ENCODE data around the gene MYH4.

The MYH4 gene

GRCh38 chr17:10458701-10459100, 10.7 kb downstream of the MYH4 start:
- no peaks in the 10 kb centered on the region for H3K9me3 ChIP-seq (ENCODE audit: control insufficient read depth, insufficient read depth, low read length)
- no peak overlapping the region for H3K27ac ChIP-seq (ENCODE audit: low read depth, low read length)
- TF ChIP-seq, protein P1, sequence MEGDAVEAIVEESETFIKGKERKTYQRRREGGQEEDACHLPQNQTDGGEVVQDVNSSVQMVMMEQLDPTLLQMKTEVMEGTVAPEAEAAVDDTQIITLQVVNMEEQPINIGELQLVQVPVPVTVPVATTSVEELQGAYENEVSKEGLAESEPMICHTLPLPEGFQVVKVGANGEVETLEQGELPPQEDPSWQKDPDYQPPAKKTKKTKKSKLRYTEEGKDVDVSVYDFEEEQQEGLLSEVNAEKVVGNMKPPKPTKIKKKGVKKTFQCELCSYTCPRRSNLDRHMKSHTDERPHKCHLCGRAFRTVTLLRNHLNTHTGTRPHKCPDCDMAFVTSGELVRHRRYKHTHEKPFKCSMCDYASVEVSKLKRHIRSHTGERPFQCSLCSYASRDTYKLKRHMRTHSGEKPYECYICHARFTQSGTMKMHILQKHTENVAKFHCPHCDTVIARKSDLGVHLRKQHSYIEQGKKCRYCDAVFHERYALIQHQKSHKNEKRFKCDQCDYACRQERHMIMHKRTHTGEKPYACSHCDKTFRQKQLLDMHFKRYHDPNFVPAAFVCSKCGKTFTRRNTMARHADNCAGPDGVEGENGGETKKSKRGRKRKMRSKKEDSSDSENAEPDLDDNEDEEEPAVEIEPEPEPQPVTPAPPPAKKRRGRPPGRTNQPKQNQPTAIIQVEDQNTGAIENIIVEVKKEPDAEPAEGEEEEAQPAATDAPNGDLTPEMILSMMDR (IDR thresholded peaks at IDR 0.05; ENCODE audit: low read depth, low read length, poor library complexity, severe bottlenecking) = no peak
- no peaks in the 10 kb centered on the region for H3K4me1 ChIP-seq (ENCODE audit: control insufficient read depth, low read length)
- no peaks in the 10 kb centered on the region for H3K27me3 ChIP-seq (ENCODE audit: control insufficient read depth, low read length)
- H3K36me3 ChIP-seq (ENCODE audit: control insufficient read depth, low read length) = no peaks in the 10 kb centered on the region
- no peak overlapping the region for H3K4me2 ChIP-seq (ENCODE audit: low read length)
- H4K20me1 ChIP-seq (ENCODE audit: control insufficient read depth, insufficient read depth, low read depth, low read length) = no peaks in the 10 kb centered on the region
- H3F3A ChIP-seq (ENCODE audit: control insufficient read depth, insufficient read depth) = no peaks in the 10 kb centered on the region
- no peaks in the 10 kb centered on the region for H3K9me2 ChIP-seq (replicated peaks; ENCODE audit: control insufficient read depth, low read length)
- H3K4me3 ChIP-seq (ENCODE audit: low read length) = no peak overlapping the region
- H3K79me2 ChIP-seq (ENCODE audit: control insufficient read depth, low read length) = no peaks in the 10 kb centered on the region

DNA sequence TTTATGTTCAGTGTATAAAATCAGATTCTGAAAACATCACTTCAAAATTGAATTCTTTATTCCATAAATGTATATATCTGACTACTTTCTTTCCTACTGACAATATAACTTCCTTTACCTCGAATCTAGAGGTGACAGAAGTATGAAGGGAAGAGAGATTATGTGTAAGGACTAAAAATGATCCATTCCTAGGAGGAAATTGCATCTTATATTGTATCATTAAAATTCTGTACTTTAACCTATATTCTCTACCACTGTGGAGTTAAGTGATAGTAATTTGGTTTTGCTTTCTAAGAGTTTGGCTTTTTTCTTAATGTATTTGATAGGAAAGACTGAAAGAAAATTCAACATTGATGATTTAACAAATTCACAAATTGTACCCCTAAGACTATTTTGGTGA, 11.4 kb downstream of the MYH4 start:
- TF ChIP-seq EZH2phosphoT487 (IDR thresholded peaks at IDR 0.05; ENCODE audit: borderline replicate concordance, low read length) = no peak
- TF ChIP-seq, protein P1 (IDR thresholded peaks at IDR 0.05; ENCODE audit: low read depth, low read length, poor library complexity, severe bottlenecking) = no peak
- H3K4me2 ChIP-seq (ENCODE audit: low read length) = no peak overlapping the region
- H3K36me3 ChIP-seq (ENCODE audit: control insufficient read depth, low read length) = no peaks in the 10 kb centered on the region
- no peaks in the 10 kb centered on the region for H3F3A ChIP-seq (ENCODE audit: control insufficient read depth, insufficient read depth)
- no peaks in the 10 kb centered on the region for H3K9me3 ChIP-seq (ENCODE audit: control insufficient read depth, insufficient read depth, low read length)
- no peaks in the 10 kb centered on the region for H3K9me2 ChIP-seq (replicated peaks; ENCODE audit: control insufficient read depth, low read length)
- H4K20me1 ChIP-seq (ENCODE audit: control insufficient read depth, insufficient read depth, low read depth, low read length) = no peaks in the 10 kb centered on the region
- H3K27ac ChIP-seq (ENCODE audit: low read depth, low read length) = no peak overlapping the region
- H3K27me3 ChIP-seq (ENCODE audit: control insufficient read depth, low read length) = no peaks in the 10 kb centered on the region
- no peaks in the 10 kb centered on the region for H3K4me1 ChIP-seq (ENCODE audit: control insufficient read depth, low read length)
- no peaks in the 10 kb centered on the region for H3K79me2 ChIP-seq (ENCODE audit: control insufficient read depth, low read length)
- H3K4me3 ChIP-seq (ENCODE audit: low read length) = no peak overlapping the region

DNA sequence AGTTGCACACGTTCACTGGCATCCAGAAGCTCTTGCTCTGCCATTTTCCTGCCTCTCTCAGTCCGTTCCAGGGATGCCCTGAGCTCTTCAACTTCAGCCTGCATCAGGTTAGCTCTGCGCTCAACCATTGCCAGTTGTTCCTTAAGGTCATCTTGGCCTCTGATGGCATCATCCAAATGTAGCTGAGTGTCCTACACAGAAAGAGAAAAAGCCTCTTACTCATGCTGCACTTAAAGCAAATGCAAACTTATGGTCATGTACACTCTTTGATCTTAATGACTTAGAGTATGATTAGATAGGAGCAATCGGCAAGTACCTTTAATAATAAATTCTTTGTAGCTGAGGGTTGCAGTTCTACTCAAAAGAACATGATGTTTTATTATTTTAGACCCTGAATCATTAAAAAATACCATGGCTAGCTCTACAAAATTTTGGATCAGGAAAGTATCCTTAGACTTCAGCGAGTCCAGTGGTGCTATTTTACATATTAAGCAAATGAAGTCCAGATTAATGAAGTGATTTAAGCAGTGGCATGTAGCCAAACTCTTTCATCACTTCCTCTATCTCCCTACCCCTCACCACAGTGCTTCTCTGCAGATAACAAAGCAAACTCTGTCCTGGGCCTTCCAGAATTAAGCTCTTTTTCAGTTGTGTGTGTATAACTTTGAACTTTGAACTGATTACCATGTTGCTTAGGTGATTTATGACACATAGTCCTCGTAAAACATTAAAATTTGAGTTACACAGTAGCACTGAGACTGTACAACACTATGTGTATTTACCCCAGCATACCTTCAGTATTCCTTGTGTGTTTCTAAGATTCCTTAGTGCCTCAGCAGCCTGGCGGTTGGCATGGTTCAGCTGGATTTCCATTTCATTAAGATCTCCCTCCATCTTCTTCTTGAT, 22.1 kb downstream of the MYH4 start:
- Histone ChIP-seq H3K4me2 (ENCODE audit: low read length) (no peak overlapping the region), H3K36me3 (ENCODE audit: control insufficient read depth, low read length) (no peaks in the 10 kb centered on the region), H3K4me1 (ENCODE audit: control insufficient read depth, low read length) (no peaks in the 10 kb centered on the region), H3F3A (ENCODE audit: control insufficient read depth, insufficient read depth) (no peaks in the 10 kb centered on the region), H3K27me3 (ENCODE audit: control insufficient read depth, low read length) (no peaks in the 10 kb centered on the region), H4K20me1 (ENCODE audit: control insufficient read depth, insufficient read depth, low read depth, low read length) (no peaks in the 10 kb centered on the region), H3K9me3 (ENCODE audit: control insufficient read depth, insufficient read depth, low read length) (no peaks in the 10 kb centered on the region), H3K27ac (ENCODE audit: low read depth, low read length) (no peak overlapping the region), H3K79me2 (ENCODE audit: control insufficient read depth, low read length) (no peaks in the 10 kb centered on the region), H3K4me3 (ENCODE audit: low read length) (no peak overlapping the region), H3K9me2 (replicated peaks; ENCODE audit: control insufficient read depth, low read length) (no peaks in the 10 kb centered on the region)
- no peak for TF ChIP-seq EZH2phosphoT487 (IDR thresholded peaks at IDR 0.05; ENCODE audit: borderline replicate concordance, low read length)
- TF ChIP-seq, protein P1 (IDR thresholded peaks at IDR 0.05; ENCODE audit: low read depth, low read length, poor library complexity, severe bottlenecking) = no peak

Measured in DOHH2 (cell line).